Gastroesophageal sphincter (tissue), 4 donors: ENCODE measurements around the gene AREG. TPM values are rescaled to one million over a fixed set of nuclear protein-coding genes. Genes with fewer than 3 reads are reported as not detected.

ENCODE experiments used
- ATAC-seq: fragments of 150-250 bp; one replicate; pipeline ENCODE4 v1.9.1; 2016; ENCODE audit warnings: mild to moderate bottlenecking, moderate library complexity
- H3K27ac ChIP-seq, 4 donors: fragments of 200-600 bp; sonication (generic) in 3 of 4; 1 replicate in 3 of 4; 2 replicates in 1 of 4; pipeline ENCODE4 v1.5.1; 2016 to 2019
- H3K27me3 ChIP-seq: fragments of 200-600 bp; sonication (generic); one replicate; pipeline ENCODE4 v1.5.1; 2019
- H3K36me3 ChIP-seq, 2 donors: fragments of 200-600 bp; sonication (generic); one replicate each; pipeline ENCODE4 v1.5.1; 2019; ENCODE audit warnings: control low read depth in 1 of 2
- H3K4me1 ChIP-seq, 3 donors: fragments of 200-600 bp; sonication (generic); 1 replicate in 2 of 3; 2 replicates in 1 of 3; pipeline ENCODE4 v1.5.1; 2016 to 2019; ENCODE audit warnings: control low read depth in 2 of 3
- H3K4me3 ChIP-seq, 2 donors: fragments of 200-600 bp; sonication (generic); one replicate each; pipeline ENCODE4 v1.5.1; 2019; ENCODE audit warnings: mild to moderate bottlenecking in 1 of 2, moderate library complexity in 1 of 2
- H3K9me3 ChIP-seq, 3 donors: fragments of 200-600 bp; sonication (generic); one replicate each; pipeline ENCODE4 v1.5.1; 2017 to 2019; ENCODE audit warnings: control low read depth in 2 of 3
- CTCF ChIP-seq, 4 experiments: fragments of 200-600 bp in 2 of 4; fragments of 450-650 bp in 2 of 4; sonication (generic) in 1 of 4; IDR thresholded peaks; one replicate each; pipeline ENCODE4 v1.5.1; 2017 to 2019; ENCODE audit warnings: antibody characterized with exemption in 4 of 4, mild to moderate bottlenecking in 2 of 4, moderate library complexity in 2 of 4
- EP300 ChIP-seq: sonication (generic); formaldehyde crosslinking; IDR thresholded peaks from one replicate; pipeline ENCODE4 v1.6.1; 2017; ENCODE audit warnings: antibody characterized with exemption, mild to moderate bottlenecking
- POLR2A ChIP-seq, 2 donors: fragments of 450-650 bp; IDR thresholded peaks; one replicate each; pipeline ENCODE4 v1.6.1; 2017; ENCODE audit warnings: antibody characterized with exemption in 2 of 2, mild to moderate bottlenecking in 2 of 2, moderate library complexity in 1 of 2
- POLR2AphosphoS5 ChIP-seq: sonication (generic); formaldehyde crosslinking; IDR thresholded peaks from one replicate; pipeline ENCODE4 v1.6.1; 2017; ENCODE audit warnings: antibody characterized with exemption
- WGBS, 2 donors: methylation state at CpG; one replicate each; pipeline ENCODE4 v1.1.5; 2018; ENCODE audit warnings: low coverage in 1 of 2; 5-methylcytosine and 5-hydroxymethylcytosine counted together
- total RNA-seq, 4 donors: library from RNA; depleted of rRNA; stranded (reverse); fragments of >200 nt; gene quantifications; one replicate each; pipeline ENCODE4 v1.1.0, GENCODE V29; 2016

The AREG gene
- total RNA-seq, 4 donors from 2014 or later = 2.2 to 7.3 (median 3.4) TPM

GRCh38 chr4:74460833-74461232 is 15.9 kb downstream of the AREG start:
- no peaks in the 10 kb centered on the region for H3K36me3 ChIP-seq
- ATAC-seq = no peak

GRCh38 chr4:74463123-74463522 is 18.2 kb downstream of the AREG start:
- no peaks in the 10 kb centered on the region for H3K9me3 ChIP-seq
- no peaks in the 10 kb centered on the region for H3K27me3 ChIP-seq
- no peak for TF ChIP-seq EP300
- no peak for TF ChIP-seq POLR2A (IDR thresholded peaks at IDR 0.05)
- no peak for TF ChIP-seq POLR2AphosphoS5
- no peak for TF ChIP-seq CTCF (IDR thresholded peaks at IDR 0.05)
- no peaks in the 10 kb centered on the region for H3K4me1 ChIP-seq
- no peaks in the 10 kb centered on the region for H3K36me3 ChIP-seq
- no peak for ATAC-seq
- H3K4me3 ChIP-seq = no peak overlapping the region
- no peak overlapping the region for H3K27ac ChIP-seq
- 81 to 92% methylated on average over 1 of the region's 1 CpG for WGBS, 2 donors

More at GRCh38 chr4:74460833-74461232, 15.9 kb downstream of the AREG start:
- no peaks in the 10 kb centered on the region for H3K27me3 ChIP-seq
- no peak overlapping the region for H3K27ac ChIP-seq
- no peaks in the 10 kb centered on the region for H3K9me3 ChIP-seq
- no peak for TF ChIP-seq POLR2AphosphoS5
- no peak for TF ChIP-seq EP300
- TF ChIP-seq POLR2A (IDR thresholded peaks at IDR 0.05) = no peak
- TF ChIP-seq CTCF (IDR thresholded peaks at IDR 0.05) = no peak
- H3K4me3 ChIP-seq = no peak overlapping the region
- H3K4me1 ChIP-seq = no peaks in the 10 kb centered on the region

- no peak for ATAC-seq
- Histone ChIP-seq H3K9me3 (no peaks in the 10 kb centered on the region), H3K4me1 (no peaks in the 10 kb centered on the region), H3K27ac (no peak overlapping the region), H3K36me3 (no peaks in the 10 kb centered on the region), H3K27me3 (no peaks in the 10 kb centered on the region), H3K4me3 (no peak overlapping the region)
- TF ChIP-seq POLR2A (IDR thresholded peaks at IDR 0.05) (no peak), POLR2AphosphoS5 (no peak), EP300 (no peak), CTCF (IDR thresholded peaks at IDR 0.05) (no peak)
These were observed 19.4 kb downstream of the AREG start for GRCh38 chr4:74464291-74464690.

- ATAC-seq = no peak
- Histone ChIP-seq H3K27ac (no peak overlapping the region), H3K27me3 (no peaks in the 10 kb centered on the region), H3K36me3 (no peaks in the 10 kb centered on the region), H3K4me1 (no peaks in the 10 kb centered on the region), H3K9me3 (no peaks in the 10 kb centered on the region), H3K4me3 (no peak overlapping the region)
- WGBS, 2 donors = 63 to 100% methylated on average over 1 of the region's 1 CpG
- TF ChIP-seq CTCF (IDR thresholded peaks at IDR 0.05) (no peak), EP300 (no peak), POLR2A (IDR thresholded peaks at IDR 0.05) (no peak), POLR2AphosphoS5 (no peak)
These were observed 21.3 kb downstream of the AREG start for GRCh38 chr4:74466242-74466641.

GRCh38 chr4:74471264-74471663 is 26.3 kb downstream of the AREG start:
- Histone ChIP-seq H3K9me3 (no peaks in the 10 kb centered on the region), H3K4me1 (peaks cover 0 to 29% (median 4%) of the 10 kb centered on the region in 3 donors), H3K4me3 (no peak overlapping the region), H3K36me3 (no peaks in the 10 kb centered on the region), H3K27me3 (no peaks in the 10 kb centered on the region), H3K27ac (no peak overlapping the region)
- WGBS, 2 donors = 100% methylated on average over 1 of the region's 1 CpG; no CpG with 5 or more reads in 1 of the 2 donors
- no peak for ATAC-seq
- TF ChIP-seq POLR2A (IDR thresholded peaks at IDR 0.05) (no peak), EP300 (no peak), POLR2AphosphoS5 (no peak), CTCF (IDR thresholded peaks at IDR 0.05) (no peak)
